Activated CD8-positive, alpha-beta memory T cell treated with anti-CD3 and anti-CD28 coated beads for 36 hours (primary cell): Measurements from ENCODE around the gene PRR23E. TPM values are rescaled to one million over a fixed set of nuclear protein-coding genes. Genes with fewer than 3 reads are reported as not detected.

ENCODE experiments used
- CTCF ChIA-PET: fragments of 350-600 bp; sonication (Branson Sonifier 250); formaldehyde crosslinking; loops from one replicate; lab custom pipeline; 2021; ENCODE audit warnings: antibody characterized with exemption; lab: Charles Lee
- POLR2A ChIA-PET: fragments of 350-600 bp; sonication (Branson Sonifier 250); formaldehyde crosslinking; loops from one replicate; lab custom pipeline; 2021; ENCODE audit warnings: antibody characterized with exemption; lab: Charles Lee
- total RNA-seq, 2 experiments: library from RNA; stranded (reverse); gene quantifications; one replicate each; pipeline ENCODE4 v1.2.3, GENCODE V29; 2021

Gene PRR23E, protein sequence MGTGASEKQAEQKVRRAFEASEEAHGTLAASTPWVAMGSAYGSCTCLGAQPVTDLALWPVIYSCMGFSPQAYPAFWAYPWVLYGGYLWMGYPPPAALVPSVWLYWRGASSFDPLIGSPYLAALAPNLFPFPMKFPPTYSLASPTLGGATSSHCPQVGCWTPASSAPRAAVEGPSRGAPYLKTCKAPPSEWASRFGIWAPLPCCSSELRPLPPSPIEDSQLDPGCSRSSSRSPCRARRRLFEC
- not detected for total RNA-seq

DNA sequence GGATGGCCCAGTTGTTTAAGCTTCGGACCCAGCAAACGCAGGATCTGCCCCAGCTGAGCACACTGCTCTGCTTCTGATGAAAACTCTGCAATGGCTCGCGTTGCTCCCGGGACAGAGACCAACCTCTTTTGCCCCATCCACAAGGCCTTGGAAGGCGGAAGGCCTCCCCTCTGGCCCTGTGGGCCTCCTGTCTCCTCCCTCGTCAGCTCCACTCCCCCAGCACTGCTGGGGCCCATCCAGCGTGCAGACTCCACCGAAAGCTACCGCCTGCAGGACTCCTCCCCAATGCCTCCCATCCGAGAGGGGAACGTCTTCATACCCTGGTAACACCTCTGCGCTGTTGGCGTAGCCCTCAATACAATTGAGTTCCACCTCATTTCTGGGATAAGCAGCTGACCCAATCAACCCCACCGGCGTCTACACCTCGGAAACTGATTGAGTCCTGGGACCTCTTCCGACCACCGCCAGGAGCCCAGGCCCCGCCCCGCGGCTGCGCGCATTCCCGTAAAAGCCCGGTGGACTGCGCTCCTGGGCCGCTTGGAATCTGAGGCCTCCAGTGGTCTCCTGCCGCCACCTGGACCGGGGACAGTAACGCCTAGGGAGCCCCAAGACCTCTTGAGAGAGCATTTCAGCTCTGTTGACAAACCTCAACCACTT, at the start of gene PRR23E:
Gene PRR23E, plus strand, starts transcription at position 556 of the 657 bp plus-strand sequence. CDS start 3,555 bp downstream, outside the sequence.
- ChIA-PET POLR2A (no interaction called here), CTCF (no interaction called here)

DNA sequence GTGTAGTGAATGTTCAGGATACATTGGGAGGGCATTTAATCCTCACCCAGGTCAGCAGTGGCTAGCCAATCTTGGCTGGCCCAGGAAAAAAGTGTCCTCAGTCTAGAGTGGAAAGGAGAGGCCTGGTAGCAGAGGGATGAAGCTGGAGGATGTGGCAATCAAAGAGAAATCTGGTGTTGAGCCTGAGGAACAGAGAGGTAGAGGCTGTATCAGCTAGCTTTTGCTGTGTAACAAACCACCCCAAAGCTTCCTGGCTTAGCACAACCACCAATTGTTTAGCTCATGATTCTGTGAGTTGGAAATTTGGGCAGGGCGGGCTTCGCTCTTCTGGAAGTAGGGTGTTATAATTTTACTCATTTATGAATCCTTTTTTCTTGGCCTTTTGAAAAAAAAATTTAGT, 49.8 kb upstream of the PRR23E start:
- CTCF ChIA-PET, result no interaction called here

DNA sequence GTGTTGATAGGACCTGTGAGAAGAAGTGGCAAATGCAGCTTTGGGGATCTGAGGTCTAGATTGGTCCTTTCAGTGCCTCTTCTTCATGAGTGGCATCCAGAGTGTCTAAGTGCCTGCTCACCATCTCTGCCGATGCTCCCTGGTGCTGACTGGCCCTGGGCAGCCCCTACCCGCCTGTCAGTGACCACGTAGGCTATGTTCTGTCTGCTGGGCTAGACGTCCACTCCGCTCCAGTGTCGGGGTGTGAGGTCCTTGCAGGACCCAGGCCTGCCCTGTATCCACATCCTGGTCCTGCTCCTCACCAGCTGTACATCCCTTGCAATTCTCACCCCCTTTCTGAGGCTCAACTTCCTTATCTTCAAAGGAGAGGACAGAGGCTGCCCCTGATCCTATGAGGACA, 48.3 kb upstream of the PRR23E start:
- POLR2A ChIA-PET, result no interaction called here

More for the DNA sequence above, 49.8 kb upstream of the PRR23E start:
- POLR2A ChIA-PET, result no interaction called here

DNA sequence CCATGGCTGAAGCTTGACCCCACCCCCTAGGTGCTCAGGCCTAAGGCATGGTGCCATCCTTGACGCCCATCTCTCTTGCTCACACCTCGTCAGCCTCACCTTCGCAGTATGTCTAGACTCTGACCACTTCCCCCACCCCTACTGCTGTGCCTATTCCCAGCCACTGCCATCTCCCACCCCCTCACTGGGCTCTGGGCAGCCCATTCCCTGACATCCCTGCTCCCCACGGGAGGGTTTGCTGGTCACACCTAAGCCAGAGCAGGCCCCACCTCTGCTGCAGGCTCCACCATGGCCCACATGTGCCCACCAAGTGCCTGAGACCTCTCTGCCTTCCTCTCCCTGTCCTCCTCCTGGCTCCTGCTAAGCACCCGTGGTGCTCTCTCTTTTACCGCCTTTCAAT, 47.7 kb upstream of the PRR23E start:
- ChIA-PET CTCF (no interaction called here), POLR2A (no interaction called here)

More for the DNA sequence above, 48.3 kb upstream of the PRR23E start:
- CTCF ChIA-PET, result no interaction called here

DNA sequence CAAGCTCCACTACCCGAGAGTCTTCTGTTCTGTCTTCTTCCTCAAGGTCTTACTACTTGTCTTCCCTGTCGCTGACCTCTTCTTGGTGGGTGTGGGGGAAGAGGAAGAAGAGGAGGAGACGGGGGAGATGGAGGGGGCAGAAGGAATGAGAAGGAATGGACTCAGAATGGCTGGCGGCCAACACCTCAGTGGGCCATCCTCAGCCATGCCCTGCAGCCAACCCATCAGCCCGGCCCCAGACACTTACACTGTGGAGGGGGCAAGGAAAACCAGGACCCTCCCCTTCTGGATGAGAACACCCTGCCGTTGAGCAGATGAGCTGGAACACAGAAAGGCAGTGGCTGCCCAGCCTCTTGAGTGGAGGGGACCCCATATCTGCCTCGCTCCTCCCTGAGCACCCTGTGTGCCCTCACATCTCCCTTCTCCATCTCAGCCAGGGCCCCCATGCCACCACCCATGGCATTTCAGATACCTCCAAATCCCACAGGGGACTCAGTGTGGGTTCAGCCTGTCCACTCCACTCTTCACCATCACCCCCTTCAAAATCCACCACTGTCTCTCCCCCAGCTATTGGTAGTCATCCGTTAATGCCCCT, 45.5 kb upstream of the PRR23E start:
- ChIA-PET POLR2A (no interaction called here), CTCF (no interaction called here)

DNA sequence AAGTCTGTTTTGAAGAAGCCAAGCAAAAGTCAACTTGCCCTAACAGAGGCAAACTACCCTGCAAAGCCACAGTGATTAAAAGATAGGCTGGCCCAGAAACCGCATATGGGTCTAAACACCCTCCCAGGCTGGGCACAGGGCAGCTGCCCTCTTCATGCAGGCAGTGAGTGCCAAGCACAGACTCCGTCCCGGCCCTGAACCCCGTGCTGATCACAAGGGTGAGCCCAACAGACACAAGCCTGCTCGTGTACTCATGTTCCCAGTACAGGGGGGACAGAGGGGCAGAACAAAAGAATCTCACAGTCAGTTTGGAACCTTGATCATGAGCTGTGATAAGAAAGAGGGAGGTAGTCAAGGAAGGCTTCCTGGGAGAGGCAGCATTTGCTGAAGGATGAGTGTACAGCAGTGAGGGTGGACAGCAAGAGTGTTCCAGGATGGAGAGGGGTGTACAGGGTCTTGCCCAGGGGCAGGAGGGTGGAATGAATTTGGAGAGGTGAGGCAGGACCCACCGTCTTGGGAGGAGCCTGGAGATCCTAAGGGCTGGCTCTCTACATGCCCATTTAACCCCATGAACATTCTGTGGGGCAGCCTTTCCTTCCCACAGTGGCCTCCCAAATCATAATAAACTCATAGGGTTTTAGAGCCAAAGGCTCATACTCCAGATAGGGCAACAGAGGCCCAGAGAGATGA, 43.2 kb upstream of the PRR23E start:
- CTCF ChIA-PET, result no interaction called here
- POLR2A ChIA-PET, result no interaction called here

DNA sequence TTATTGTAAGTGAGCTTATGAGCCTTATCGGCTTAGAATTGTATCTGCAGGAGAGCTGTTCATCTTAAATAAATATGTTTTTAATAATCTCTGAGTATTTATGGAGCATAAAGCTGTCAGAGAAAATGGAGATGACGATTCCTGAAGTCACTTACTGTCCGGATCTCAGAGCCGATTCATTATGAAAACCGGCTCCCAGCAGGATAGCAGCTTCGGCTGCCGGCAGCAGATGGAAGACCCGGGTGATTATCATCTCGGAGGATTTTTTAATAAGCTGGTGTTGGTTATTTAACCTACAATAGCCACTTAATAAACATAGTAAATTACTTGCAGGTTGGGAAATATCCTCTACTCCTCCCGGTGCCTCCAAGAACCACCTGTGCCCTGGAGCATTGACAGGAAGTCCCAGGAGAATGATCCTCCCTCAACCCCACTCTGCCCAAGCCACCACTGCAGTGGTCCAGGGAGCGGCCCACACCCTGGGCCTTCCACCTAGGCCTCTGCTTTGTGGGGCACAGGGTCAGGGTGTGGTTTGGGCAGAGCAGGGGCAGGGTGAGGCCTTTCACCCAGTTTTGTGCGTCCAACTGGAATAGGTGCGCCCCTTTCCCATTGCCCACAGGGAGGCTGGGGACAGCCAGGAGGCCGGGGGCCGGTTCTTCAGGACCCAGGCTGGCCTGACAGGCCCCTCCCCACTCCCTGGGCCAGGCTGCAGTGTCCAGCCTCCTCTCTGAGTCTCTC, 42.2 kb upstream of the PRR23E start:
- CTCF ChIA-PET, result no interaction called here
- POLR2A ChIA-PET, result no interaction called here

DNA sequence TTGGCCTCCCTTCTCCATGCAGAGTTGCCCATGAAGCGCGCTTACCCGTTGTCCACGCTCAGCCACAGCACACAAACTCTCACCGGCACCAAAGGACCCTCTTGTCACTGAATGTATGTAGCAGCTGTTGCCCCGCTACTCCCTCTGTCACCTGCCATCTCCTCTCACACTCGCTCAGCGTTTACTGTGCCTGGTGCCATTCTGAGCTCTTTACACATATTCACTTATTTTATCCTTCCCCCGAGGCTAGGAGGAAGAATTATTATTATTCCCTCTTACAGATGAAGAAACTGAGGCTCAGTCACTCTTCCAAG, 41.7 kb upstream of the PRR23E start:
- CTCF ChIA-PET, result interaction anchor here (0.5 kb wide), 1 partner anchor 1443 kb away, joined by 3 read pairs; no protein-coding TSS in a partner anchor
- POLR2A ChIA-PET, result no interaction called here

DNA sequence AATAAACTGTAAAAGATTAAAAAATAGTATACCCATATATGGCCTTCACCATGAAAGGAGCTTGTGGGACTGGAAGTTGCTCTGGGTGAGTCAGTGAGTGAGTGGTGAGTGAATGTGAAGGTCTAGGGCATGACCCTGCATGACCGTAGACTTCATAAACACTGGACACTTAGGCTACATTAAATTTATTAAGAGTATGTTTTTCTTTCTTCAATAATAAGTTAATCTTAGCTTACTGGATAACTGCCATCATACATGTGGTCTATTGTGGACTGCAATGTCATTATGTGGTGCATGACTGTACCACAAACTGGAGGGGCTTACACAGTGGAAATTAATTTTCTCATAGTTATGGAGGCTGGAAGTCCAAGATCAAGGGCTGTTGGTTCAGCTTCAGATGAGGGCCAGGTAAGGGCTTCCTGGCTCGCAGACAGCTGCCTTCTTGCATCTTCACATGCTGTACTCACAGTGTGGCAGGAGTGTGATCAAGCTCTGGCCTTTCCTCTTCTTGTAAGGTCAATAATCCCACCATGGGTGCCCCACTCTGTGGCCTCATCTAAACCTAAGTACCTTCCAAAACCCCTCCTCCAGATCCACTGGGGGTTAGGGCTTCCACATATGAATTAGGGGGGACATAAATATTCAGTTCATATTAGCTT, 40.8 kb upstream of the PRR23E start:
- POLR2A ChIA-PET, result no interaction called here
- CTCF ChIA-PET, result no interaction called here

DNA sequence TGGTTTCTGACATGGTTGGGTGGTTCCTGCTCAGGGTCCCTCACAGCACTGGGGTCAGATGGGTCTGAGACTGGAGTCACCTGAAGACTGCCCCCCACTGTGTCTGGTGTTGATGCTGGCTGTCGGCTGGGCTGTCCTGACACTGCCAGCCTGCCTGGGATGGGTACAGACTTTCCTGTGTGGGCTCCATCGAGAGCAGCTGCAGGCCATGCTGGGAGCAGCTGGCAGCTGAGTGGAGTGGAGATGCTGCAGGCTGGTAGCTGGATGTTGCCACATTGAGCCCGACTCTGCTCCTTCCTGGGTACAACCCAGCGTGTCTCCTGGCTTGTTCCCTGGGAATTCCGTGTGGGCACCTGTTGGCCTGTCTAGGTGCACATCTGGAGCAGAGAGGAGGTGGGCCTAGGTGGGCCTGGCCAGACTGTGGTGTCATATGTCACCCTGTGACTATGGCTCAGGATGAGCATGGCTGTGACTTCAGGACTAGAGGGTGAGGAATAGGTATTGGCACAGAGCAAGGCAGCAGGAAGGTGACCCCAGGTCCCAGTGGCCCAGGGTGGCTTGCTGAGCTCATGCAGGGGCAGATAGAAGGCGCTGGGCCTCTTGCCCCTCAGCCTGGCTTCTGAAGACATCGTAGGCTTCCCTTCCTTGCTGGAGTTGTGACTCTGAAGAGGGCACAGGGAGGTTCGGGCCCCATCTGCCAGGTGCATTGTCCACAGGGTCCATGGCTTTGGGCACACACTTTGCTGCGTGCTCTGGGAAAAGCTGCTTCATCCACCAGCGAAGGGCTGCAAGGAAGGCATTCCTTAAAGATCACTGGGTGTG, 40.0 kb upstream of the PRR23E start:
- CTCF ChIA-PET, result no interaction called here

DNA sequence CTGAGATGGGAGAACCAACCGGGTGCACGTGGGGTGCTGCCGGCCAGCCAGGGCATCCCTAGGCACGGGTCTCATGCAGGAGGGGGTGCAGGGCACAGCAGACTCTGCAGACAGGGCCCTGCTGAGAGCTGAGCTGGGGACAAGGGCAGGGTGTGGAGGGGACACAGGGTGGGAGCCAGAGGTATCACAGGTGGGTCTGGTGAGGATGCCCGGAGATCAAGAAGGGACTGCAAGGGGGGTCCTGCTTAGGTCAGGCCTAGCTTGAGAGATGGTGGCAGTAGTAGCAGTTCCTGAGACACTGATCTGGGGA, 39.5 kb upstream of the PRR23E start:
- POLR2A ChIA-PET, result no interaction called here
- CTCF ChIA-PET, result interaction anchor here (0.6 kb wide), 1 partner anchor 1140 kb away, joined by 3 read pairs; no protein-coding TSS in a partner anchor

More for the DNA sequence above, 40.0 kb upstream of the PRR23E start:
- POLR2A ChIA-PET, result no interaction called here

DNA sequence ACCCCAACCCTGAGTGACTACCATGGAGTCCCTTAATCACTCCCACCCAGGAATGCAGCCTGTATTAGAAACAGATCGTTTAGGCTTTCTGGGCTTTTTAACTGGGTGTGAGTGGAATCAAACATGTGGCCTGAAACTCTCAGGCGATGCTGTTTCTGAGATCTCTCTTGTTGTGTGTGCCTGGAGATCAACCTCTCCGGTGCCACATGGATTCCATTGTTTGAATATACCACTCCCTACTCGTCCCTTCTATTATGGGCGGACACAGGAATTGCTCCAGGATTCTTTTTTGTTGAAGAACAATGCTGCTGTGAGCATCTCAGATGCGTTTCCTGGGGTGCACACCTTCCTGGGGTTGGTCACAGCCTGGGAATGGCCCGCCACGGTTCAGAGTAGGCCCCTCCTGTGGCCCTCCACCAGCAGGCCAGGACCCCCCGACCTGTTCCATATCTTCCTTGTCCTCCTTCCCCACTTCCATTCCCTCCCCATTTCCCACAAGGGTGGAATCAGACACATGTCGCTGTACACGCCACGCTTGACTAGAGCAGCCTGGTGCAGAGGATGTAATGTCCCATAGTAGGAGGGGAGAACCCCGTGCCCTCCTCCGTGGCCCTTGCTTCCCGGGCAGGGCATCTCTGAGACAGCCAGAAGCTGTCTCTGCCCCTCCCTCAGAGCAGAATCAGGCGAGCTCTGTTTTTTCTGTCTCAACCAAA, 36.4 kb upstream of the PRR23E start:
- ChIA-PET POLR2A (no interaction called here), CTCF (no interaction called here)

DNA sequence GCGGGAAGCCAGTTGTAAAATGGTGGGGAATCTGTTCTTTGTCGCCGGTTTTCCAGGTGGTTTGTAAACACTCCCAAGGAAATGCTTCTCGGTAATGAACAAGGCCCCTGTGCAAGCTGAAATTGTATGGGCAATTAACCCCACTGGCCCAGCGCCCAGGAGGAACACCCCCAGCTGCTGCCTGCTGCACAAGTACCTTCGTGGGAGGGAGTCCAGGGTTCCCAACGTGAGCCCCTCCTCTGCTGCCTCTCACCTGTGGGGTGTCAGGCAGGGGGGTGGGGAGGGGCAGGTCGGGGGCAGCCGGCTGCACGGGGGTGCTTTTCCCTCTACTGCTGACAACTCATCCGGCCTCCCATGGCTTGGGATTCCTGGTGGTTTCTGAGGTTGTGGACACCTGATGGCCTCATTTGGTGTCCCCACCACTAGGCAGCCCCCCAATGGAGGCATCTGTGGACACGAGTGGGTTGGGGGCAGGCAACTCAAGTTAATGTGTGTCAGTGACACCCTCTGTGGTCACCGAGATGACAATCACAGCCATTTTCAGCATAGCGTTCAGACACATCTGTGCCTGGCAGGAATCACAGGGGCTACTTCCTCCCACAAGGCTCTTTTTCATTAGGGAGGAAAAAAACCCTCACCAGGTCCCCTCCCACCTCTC, 35.6 kb upstream of the PRR23E start:
- ChIA-PET CTCF (no interaction called here), POLR2A (no interaction called here)

DNA sequence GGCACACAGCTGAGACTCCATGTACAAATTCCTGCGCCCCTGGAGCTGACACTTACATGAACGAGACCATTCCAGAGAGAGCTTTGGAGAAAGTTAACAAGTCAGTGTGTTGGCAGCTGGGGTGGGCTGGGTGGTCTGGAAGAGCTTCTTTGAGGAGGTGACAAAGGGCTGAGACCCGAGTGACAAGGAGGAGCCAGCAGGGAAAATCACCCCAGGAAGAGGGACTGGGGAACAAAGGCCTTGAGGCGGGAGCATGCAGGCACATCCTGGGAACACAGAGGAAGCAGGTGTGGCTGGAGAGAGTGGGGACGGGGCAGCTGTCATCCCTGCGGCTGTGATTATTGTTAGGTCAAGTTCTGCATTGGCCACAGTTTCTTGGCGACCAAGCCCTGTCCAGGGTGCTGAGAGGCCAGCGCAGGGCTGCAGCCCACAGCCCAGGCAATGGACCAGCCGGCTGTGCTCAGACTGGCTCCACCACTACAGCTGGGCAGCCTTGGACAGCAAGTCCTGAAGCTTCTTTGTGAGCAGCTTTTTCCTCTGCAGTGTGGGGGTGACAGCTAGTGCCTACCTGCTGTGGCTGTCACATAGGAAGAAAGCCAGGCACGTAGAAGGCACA, 34.2 kb upstream of the PRR23E start:
- ChIA-PET POLR2A (no interaction called here), CTCF (no interaction called here)

DNA sequence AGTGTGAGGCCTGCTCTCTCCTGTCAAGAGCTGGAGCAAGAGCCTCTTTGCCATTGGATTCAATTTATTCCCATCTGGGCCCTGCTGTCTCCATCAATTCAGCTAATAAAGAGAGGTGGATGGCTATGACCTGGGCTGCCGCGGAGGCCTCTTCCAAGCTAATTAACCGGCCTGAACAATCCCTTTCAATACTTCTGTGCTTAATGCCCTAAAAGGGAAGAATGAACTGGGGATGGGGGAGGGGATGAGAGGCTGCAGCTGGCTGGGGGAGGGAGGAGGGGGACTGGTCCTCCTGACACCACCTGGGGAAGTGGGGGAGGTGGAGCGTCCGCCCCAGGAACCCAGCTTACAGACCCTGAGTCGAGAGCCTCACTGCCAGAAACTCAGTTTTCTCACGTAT, 33.4 kb upstream of the PRR23E start:
- ChIA-PET POLR2A (no interaction called here), CTCF (no interaction called here)

DNA sequence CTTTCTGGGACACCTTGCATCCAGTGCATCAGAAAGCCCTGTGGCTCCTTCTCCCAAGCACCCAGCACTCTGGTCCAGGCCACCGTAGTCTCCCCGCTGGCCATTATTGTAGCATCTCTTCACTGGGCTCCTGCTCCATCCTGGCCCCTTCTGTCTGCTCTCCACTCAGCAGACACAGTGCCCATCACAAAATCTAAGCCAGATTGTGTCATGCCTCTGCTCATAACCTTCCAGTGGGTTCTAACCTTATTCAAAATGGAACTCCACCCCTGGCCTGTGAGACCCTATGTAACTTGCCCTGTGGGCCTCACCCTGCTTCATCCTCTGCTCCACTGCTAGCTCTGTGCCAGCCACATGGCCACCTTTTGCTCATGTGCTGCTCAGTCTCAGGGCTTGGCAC, 31.7 kb upstream of the PRR23E start:
- CTCF ChIA-PET, result no interaction called here
- POLR2A ChIA-PET, result no interaction called here

DNA sequence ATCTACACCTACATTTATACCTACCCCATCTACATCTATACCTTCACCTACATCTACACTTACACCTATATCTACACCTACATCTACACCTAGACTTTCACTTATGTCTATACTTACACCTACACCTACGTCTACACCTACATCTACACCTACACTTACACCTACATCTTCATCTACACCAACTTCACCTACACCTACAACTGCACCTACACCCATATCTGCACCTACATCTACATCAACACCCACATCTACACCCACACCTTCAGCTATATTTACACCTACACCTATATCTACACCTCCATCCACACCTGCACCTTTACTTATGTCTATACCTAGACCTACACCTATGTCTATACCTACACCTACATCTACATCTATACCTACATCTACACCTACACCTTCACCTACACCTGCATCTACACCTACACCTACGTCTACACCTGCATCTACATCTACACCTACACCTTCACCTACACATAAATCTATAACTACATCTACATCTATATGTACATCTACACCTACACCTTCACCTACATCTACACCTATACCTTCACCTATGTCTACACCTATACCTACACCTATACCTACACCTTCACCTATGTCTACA, 30.9 kb upstream of the PRR23E start:
- ChIA-PET POLR2A (no interaction called here), CTCF (no interaction called here)
